ENCODE results near the gene MPG.
"Not testable (repeated sequence)": the region's sequence is repeated elsewhere in the genome, so short reads cannot be mapped to it uniquely, and the experiment has no call there.

MPG gene, protein sequence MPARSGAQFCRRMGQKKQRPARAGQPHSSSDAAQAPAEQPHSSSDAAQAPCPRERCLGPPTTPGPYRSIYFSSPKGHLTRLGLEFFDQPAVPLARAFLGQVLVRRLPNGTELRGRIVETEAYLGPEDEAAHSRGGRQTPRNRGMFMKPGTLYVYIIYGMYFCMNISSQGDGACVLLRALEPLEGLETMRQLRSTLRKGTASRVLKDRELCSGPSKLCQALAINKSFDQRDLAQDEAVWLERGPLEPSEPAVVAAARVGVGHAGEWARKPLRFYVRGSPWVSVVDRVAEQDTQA

DNA sequence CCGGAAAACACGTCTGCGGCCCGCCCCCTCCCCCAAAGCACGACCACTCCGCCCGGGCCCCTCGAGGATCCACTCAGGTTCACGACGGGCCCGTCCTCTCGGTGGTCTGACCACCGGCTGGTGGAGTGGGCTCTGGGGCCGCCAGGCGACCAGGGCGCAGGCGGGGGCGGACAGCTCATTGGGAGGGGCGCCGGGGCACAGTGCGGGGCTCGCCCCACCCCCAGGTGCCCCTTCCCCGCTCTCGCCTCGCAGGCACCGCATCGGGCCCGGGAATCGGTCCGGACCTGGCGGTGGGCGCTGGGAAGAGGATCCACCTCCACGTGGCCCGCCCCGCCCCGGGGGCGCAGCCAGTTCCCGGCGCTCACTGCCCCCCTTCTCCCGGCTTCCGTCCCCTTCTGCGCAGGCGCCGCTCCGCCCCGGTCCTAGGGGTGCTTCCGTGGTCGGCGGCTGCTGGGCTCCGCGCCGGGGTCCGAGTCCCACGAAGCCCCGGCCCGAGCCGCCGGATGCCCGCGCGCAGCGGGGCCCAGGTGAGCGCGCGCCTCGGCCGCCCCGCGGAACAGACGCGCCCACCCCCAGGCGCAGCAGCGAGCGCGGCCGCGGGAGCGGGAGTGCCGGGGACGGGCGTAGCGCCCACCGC is at the start of gene MPG:
MPG (plus strand) TSS at position 419 of the 637 bp plus-strand sequence; CDS start at position 504, 85 bp downstream.
- DNase-seq, result peak; percentile 81

DNA sequence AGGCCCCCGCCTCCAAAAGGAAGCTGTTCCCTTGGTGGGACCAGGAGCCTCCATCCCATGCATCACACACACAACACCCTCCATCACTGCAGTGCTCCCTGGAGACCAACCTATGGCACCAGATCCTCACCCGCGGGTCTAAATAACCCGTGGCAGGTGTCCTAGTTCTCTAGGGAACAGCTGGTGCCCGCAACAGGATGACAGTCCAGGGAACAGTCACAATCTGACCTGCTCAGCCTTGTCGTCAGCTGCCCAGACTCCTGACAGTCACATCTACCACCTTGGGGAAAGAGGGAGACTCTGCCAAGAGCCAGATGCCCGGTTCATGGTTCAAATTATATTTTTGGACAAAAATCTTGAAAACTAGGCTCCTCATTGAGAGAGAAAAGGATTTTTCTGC is 47.4 kb upstream of the MPG start:
- not testable (repeated sequence) for DNase-seq

DNA sequence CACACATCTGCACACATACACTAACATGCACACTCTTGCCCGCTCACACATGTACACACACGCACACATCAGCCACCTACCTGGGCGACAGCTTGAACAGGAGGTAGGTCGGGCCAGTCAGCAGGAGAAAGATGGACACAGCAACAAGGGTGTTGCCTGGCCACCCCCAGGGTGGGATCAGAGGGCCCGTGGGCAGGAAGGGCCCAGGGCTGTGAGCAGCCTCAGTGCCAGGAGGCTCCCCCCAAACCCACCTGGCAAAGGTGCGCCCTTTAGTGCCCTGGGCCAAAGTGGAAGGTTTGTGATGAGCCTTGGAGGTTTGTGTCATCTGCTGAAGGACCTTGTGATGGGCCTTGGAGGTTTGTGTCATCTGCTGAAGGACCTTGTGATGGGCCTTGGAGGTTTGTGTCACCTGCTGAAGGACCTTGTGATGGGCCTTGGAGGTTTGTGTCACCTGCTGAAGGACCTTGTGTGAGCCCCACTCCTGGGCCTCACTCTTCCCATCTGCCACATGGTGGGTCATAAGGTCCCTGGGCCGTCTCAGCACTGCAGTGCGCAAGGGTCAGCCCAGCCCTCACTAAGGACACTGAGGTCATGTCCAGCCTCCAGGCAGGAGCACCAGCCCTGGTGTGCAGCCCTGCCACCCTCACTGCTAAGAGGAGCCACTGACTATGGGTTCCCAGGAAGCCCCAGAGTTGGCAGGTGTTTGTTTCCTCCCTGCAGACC is 44.7 kb upstream of the MPG start:
- DNase-seq, result not testable (repeated sequence)

DNA sequence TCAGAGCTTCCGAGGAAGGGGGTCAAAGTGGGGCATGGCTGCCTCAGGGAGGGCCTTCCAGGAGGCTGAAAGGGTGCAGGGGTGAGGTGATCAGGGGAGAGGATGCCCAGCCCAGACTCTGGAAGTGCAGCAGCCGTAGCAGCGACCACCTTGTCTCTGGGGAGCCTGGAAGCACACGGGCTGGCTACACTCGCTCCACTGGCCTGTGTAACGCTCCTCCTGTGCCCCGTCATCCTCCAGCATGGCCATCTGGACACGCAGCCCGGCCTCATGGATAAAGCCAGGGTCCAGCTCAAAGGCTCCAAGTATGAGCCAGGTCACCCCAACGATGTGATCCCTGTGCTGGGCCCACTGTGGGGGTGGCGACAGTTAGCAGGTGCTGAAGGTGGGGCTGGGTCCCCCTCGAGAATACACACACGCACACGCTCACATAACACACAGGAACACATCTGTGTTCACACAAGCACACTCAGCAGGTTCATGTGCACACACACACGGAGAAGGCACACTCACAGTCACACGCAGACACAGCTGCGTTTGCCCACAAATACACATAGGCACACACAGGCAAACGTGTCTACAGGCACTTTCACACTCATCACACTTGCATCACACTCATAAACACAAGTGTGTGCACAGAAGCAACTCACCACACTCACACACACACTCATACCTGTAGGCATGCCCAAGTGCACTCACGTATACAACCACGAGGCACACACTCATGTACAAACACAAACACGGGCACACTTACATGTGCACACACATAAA is 44.0 kb upstream of the MPG start:
- DNase-seq, result no peak

DNA sequence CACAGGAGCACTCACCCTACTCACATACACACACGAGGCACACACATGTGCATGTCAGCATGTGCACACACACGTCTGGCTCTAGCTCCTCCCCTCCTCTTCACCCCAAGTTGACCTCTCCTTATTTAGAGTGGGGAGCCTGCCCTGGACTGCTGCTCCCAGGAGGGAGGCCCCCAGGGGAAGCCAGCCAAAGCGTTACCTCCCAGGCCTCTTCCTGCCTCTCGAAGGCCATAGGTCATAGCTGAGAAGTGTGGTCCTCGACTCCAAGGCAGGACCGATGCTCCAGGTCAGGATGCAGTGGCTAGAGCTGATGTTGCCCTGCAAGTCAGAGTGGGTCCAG is 43.4 kb upstream of the MPG start:
- DNase-seq, result no peak

DNA sequence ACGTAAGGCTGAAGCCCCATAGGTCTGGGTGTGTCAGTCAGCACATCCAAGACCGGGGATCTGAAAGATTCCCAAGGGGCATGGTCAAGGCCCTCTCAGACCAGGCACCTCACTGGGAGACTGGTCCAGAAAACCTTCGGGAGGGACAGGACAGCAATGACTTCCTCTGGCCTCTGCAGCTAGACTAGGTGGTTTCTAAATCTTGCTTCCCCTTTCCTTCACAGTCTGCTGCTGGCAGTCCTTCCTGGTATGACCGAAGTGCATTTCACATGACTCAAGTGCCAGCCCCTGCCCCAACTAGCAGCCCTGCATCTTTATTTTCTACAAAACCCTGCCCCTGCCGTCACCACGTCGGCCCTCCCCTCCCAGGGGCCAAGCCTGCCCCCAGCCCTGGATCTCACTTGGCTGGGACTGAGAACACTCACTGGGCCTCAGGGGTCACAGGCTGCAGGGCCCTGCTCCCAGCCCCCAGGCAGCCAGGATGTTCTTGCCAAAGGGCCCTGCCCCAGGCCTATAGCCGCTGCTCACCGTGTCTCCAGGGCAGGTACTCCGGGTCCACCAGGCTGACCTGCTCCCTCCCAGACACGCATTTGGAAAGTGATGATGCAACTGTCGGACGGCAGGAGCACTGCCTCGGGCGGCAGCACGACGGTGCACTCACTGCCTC is 42.9 kb upstream of the MPG start:
- no peak for DNase-seq

DNA sequence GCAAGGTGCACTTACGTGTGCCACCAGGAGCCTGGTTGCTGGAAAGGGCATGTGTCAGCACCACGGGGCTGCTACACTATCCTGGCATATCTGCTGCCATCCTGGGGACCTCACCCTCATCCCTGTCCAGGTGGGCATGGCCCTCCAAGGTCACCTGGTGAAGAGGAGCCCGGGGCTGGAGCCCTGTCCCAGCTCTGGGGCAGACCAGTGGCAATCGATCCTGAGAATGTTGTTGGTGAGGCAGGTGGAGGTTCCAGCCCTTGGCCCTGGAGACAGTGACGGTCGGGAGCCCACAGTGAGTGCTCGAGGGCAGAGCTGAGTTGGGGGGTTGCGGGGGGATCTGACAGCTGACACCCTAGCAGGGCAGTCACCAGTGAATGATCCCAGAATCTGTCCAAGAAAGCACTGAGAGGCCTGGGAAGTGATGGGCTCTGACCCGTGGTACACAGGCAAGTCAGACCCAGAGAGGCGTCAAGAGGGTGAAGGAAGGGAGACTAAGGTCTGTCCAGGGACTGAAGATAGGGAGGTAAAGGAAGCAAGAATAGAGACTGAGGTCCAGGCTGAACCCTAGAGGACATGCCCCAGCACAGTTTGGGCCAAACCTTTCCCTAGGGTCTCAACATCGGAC is 42.2 kb upstream of the MPG start:
- DNase-seq, result no peak

DNA sequence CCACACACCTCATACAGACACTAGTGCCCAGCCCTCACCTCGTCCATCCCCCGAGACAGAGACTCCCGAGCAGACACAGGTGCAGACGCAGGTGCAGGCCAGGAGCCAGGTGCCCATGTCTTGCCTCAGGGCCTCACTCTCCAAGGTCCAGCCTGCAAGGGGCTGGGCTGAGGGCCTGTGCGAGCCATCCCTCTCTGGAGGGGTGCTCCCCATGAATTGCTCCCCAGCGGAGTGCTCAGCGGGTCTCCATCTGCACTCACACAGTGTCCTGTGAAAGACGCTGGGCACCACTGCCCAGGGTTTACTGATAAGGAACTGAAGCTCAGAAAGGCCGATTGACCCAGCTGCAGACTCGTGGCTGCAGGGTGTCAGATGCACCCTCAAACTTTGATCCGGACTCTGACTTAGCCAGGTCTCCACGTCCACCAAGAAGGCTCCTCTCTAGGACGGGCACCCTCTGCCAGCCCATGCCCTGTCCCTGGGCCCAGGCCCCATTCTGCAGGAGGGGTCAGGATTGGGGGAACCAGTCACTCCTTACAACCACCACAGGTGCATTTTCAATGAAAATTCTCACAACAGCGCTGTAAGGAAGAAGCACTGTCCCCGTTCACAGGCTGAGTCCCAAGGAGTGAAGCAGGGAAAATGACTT is 41.6 kb upstream of the MPG start:
- DNase-seq, result no peak

DNA sequence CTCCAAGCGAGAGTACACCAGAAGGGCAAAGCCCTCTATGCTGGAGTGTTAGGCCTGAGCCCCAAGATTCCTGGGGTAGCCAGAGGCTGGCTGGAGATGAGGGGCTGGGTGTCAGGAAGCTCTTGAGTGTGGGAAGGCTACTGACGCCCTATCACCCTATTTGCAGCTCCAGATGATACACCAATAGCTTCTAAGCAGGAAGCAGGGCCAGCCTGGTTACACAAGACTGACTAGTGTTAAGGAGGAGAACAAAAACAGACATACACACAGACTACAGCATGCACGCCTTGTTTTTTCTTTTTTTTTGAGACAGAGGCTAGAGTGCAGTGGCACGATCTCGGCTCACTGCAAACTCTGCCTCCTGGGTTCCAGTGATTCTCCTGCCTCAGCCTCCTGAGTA is 40.5 kb upstream of the MPG start:
- no peak for DNase-seq

DNA sequence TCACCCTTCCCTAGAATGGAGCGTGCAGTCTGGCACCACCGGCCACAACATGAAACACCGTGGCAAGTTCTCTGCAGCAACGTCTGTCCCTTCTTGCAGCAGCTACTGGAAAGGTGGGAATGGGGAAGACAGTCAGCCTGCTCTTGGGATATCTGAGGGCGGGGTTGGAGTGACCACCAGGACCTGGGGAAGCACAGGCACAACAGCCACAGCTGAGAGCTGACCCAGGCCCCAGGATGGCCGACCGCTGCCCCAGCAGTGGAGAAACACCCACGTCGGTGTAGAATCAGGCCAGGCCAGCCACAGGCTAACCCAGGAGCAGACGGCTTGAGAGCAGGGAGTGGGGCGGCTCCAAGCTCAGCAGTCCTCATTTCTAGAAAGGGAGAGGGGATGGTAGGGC is 39.8 kb upstream of the MPG start:
- not testable (repeated sequence) for DNase-seq

DNA sequence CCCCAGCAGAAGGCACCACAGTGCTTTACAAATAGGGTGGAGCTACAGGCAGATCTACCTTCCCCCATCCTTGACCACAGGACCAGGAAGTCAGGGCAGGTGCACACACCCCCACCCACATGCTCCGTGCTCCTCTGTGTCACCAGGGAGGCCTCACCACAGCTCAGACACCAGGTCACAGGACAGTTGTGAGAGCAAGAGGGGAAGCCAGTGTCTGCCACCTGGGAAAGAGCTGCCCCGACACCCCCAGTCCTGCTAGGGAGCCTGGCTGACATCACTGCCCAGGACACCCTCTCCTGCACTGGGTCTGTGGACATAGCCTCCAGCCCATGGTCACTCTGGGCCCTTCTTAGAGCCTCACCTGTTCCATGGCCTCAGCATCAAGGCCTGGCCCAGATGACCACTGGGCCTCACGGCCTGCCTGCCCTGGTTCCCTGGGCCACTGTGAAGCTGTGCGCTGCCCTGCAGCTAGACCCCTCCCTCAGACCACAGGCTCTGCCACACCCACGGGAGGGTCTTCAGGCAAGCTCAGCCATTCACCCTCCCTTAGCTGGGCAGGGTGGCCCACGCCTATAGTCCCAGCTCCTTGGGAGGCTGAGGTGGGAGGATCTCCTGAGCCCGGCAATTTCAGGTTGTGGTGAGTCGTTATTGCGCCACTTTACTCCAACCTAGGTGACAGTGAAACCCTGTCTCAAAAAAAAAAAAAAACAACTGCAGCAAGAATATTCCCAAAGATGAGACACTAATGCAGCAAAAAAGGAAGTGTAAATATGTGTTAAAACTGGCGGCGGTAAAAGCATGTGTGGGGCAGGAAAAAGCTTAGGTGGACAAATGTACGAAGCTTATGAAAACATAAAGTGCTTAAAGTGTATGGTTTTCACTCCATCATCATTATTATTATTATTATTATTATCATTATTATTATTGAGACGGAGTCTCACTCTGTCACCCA is 38.8 kb upstream of the MPG start:
- DNase-seq, result no peak

DNA sequence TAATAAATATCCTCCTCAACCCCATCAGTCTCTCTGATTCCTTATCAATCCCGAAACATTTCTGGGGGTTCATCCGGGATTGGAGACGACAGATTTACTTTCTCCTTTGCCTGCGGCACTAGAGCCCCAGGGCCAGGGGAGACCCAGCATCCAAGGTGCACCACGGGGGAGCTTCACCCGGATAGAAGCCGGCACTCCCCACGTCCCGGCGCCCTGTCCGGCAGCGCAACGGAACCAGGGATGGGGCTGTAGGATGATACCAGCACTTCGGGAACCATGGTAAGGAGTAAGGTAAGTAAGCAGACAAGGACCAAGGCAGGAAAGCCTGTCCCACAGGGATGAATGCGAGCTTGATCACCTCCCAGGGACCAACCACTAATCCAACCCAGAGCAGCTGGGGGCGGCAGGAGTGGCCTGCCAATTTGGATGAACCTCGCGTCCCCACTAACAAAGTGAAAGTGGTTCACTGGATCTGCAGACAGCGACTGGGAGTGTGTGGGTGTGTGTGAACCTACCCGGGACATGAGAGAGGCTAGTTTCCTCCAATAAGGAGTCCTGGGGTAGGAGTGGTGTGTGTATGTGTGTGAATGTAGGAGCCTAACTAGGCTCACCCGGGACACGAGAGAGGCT is 36.5 kb upstream of the MPG start:
- no peak for DNase-seq

DNA sequence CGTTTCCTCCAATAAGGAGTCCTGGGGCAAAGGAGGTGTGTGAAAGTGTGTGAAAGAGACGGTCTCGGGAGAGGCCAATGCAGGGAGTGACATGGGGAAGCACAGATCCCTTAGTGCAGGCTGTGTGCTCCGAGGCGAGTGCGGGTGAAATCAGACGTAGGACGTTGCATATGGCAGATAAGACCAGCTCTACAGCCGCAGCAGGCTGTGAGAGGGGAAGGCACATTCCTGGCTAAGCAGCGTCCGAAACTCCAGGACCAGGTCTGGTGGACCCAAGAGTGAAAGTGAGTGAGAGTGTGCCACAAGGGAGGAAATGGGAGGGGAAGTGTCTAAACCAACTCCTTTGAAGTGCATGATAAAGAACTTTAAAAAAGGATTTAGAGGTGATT is 36.0 kb upstream of the MPG start:
- DNase-seq, result no peak

DNA sequence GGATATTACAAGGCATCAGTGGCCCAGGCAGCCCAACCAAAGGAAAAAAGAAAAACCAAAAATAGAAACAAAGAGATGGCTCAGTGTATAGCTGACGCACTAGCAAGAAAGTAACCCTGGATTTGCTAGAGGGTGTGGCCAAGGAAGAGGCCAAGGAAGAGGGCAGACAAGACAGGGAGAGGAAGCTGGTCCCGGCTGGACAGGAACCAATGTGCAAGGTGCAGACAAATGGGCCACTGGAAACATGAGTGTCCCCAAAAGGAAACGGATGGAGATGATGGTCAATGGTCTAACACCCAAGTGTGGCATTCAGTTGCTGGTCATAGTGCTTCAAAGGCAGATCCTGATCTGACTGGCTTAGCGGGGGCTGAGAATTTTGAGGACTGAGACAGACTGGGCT is 35.3 kb upstream of the MPG start:
- no peak for DNase-seq

DNA sequence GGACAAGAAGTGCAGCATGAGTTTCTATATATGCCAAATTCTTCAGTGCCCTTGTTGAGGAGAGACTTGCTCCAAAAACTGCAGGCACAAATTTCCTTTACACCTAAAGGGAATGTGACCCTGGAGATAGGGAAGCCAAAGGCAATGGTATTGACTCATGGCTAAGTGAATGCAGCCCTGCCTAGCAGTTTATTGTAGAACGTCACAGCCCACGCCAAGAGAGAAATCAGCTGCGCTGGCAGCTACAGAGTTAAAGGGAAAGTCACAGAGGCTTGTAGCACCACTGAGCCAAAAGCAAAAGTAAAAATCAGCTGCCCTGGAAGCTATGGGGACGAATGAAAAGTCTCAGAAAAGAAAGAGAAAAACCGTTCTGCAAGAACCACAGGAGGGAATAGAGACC is 34.7 kb upstream of the MPG start:
- DNase-seq, result no peak

DNA sequence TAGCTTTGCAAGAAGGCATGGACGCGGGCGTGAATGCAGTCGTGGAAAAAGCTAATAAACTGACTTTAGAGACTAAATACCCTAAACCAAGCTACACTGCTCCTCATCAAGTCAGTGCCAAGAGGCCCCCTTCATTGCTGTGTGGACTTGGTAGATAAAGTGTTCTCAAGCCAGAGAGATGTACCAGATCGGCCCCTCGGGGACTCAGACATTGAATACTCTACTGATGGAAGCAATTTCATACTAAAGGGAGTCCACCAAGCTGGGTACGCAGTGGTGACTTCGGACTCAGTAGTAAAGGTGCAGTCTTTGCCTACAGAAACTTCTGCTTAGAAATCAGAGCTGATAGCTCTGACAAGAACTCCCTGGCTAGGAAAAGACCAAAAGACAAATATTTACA is 33.4 kb upstream of the MPG start:
- no peak for DNase-seq

DNA sequence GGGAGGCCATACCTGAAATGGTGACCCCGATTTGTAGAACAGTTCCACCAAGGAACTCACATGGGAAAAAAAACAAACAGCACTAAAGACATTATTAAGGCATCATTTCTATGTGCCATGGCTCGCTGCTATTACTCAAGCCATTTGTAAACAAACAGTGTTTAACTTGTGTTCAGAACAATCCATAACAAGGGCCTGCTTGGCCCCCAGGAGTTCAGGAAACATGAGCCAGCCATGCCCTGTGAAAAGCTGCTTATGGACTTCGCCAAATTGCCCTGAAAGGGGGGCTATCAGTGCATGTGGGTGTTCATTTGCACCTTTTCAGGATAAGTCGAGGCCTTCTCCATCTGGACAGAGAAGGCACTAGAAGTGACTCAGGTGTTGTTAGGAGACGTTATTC is 32.6 kb upstream of the MPG start:
- no peak for DNase-seq

DNA sequence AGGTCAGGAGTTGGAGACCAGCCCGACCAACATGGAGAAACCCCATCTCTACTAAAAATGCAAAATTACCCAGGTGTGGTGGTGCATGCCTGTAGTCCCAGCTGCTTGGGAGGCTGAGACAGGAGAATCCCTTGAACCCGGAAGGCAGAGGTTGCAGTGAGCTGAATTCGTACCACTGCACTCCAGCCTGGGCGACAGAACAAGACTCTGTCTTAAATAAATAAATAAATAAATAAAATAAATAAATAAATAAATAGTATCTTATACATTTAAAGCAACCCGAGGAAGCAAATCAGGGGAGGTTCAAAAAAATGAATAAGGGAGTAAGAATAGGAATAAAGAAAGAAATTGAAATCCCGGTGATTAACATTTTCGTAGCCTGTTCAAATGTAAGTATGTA is 31.5 kb upstream of the MPG start:
- DNase-seq, result not testable (repeated sequence)

DNA sequence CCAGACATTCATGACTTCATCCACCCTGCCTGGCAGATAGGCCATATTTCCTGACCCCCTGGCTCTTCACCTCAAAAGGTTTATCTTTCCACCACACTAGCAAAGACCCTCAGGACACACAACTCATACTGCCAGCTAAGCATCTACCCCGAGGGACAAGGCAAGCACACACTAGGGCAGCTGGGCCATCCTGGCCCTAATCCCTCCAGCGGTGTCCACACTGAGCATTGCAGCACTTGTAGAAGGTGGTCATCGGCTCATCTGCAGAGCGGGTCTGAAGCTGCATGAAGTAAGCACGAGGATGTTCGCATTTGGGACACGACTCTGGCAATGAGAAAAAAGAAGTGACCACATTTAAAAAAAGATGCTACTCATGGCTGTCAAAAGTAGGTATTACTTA is 30.8 kb upstream of the MPG start:
- no peak for DNase-seq
